M059J (cell line): ENCODE results near the gene GOLGA8M. TPM values are rescaled to one million over a fixed set of nuclear protein-coding genes. Genes with fewer than 3 reads are reported as not detected.
A peak's percentile ranks its signal among the peaks of the same experiment; 100 is the strongest.
"Not testable (repeated sequence)": the region's sequence is repeated elsewhere in the genome, so short reads cannot be mapped to it uniquely, and the experiment has no call there.

Experiments
- DNase-seq: peaks from one replicate; pipeline ENCODE4 v3.0.0-alpha.2; 2012; ENCODE audit warnings: low read depth
- total RNA-seq: library from RNA; depleted of rRNA; stranded (reverse); fragments of >200 nt; shearing (Covaris generic); gene quantifications from 2 replicates; pipeline ENCODE4 v1.2.3, GENCODE V29; 2014; rRNA removed

The GOLGA8M gene, protein sequence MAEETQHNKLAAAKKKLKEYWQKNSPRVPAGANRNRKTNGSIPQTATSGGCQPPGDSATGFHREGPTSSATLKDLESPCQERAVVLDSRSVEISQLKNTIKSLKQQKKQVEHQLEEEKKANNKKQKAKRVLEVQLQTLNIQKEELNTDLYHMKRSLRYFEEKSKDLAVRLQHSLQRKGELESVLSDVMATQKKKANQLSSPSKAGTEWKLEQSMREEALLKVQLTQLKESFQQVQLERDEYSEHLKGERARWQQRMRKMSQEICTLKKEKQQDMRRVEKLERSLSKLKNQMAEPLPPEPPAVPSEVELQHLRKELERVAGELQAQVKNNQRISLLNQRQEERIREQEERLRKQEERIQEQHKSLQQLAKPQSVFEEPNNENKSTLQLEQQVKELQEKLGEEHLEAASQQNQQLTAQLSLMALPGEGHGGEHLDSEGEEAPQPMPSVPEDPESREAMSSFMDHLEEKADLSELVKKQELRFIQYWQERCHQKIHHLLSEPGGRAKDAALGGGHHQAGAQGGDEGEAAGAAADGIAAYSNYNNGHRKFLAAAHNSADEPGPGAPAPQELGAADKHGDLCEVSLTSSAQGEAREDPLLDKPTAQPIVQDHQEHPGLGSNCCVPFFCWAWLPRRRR
- not detected in 2 replicates for total RNA-seq

- not testable (repeated sequence) for DNase-seq
Measured at GRCh38 chr15:28712270-28712669, at the start of gene GOLGA8M. TSS of gene GOLGA8M (minus strand) at chr15:28712421. CDS start at chr15:28712323, 98 bp downstream.

GRCh38 chr15:28742890-28743289 lies 30.7 kb upstream of the GOLGA8M start:
- not testable (repeated sequence) for DNase-seq

DNA sequence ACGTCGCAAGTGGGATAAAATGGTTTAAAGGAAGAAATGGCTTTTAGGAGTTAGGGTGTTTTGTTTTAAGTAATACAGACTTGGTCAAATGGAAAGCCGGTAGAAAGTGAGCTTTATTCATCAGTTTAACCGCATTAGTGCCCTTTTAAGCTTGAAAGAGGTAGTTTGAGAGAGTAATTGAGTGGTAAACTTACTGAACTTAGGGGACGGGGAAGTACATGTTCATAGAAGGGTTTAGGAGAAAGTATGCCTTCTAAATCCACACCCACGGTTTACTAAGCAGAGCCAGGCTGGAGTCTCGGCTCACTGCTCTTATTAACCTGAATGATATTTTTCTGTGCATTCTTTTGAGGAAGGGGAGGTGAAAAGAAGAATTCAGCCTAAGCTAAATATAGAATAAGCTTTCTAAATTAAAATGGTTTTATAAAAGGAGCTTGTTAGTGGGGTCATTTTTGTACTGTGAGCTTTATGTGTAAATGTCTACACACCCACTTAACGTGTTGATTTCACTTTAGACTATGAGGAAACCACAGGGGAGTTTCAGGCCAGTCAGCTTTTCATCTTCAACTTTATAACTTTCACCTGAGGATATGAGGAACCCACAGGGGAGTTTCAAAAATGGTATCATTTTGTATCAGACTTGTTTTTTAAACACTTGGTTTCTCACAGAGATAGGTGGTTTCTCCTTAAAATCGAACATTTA lies 26.5 kb upstream of the GOLGA8M start:
- DNase-seq: not testable (repeated sequence)

- not testable (repeated sequence) for DNase-seq
Measured at GRCh38 chr15:28738200-28738561, 26.0 kb upstream of the GOLGA8M start.

DNA sequence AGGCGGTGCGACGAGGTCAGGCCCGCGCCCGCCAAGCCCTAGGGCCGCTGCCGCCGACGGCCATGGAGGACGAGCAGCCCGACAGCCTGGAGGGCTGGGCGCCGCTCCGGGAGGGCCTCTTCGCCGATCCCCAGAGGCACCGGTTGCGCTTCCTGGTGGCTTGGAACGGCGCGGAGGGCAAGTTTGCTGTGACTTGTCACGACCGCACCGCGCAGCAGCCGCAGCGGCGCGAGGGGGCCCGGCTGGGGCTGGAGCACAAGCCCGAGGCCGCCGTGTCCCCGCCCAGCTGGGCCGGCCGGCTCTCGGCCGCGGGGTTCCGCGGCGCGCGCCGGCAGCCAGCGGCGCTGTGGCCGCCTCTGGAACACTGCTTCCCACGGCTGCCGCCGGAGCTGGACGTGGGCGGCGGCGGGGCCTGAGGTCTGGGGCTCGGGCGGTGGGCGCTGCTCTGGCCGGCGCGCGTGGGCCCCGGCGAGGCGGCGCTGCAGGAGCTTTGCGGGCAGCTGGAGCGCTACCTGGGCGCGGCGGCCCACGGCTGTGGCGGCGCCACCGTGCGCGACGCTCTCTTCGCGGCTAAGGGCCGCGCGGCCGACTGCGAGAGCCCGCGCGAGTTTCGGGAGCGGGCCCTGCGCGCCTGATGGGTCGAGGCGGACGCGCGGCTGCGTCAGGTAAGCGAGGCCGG lies 25.4 kb upstream of the GOLGA8M start:
- not testable (repeated sequence) for DNase-seq

DNA sequence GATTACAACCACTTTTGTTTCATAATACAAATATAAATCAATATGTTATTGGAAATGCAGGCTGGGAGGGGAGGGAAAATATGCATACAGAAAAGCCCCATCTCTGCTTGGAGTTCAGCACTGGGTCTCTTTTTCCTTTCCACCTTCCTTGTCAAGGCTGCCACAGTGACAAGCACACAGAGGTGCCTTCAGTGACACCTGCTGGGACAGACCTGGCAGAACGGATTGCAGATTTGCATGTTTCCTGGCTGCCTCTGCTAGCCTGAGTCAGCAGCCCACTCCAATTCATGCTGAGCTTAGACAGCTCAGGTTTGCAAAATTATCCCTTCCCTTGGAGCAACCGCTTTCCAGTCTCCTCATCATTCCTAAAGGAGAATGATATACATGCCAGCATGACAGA lies 15.8 kb upstream of the GOLGA8M start:
- DNase-seq: peak; percentile 22

DNA sequence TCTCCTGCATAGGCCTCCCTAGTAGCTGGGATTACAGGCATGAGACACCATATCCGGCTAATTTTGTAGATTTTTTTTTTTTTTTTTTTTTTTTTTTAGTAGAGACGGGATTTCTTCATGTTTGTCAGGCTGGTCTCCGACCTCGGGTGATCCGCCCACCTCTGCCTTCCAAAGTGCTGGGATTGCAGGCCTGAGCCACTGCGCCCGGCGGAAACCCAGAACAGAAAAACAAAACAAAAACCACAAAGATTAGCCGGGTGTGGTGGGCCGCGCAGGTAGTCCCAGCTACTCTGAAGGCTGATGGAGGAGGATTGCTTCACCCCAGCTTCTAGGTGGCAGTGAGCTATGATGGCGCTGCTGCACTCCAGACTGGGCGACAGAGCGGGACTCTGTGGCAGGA lies 14.8 kb upstream of the GOLGA8M start:
- DNase-seq: not testable (repeated sequence)

- no peak for DNase-seq
Measured at GRCh38 chr15:28726102-28726501, 13.9 kb upstream of the GOLGA8M start.

DNA sequence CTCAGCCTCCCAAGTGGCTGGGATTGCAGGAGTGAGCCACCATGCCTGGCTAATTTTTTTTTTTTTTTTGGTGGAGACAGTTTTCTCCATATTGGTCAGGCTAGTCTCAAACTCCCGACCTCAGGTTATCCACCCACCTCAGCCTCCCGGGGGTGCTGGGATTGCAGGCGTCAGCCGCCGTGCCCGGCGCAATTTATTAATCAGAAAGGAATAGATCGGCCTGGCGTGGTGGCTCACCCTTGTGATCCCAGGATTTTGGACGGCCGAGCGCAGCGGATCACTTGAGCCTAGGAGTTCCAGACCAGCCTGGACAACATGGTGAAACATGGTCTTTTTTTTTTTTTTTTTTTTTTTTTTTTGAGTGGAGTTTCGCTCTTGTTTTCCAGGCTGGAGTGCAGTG lies 13.3 kb upstream of the GOLGA8M start:
- DNase-seq: no peak

DNA sequence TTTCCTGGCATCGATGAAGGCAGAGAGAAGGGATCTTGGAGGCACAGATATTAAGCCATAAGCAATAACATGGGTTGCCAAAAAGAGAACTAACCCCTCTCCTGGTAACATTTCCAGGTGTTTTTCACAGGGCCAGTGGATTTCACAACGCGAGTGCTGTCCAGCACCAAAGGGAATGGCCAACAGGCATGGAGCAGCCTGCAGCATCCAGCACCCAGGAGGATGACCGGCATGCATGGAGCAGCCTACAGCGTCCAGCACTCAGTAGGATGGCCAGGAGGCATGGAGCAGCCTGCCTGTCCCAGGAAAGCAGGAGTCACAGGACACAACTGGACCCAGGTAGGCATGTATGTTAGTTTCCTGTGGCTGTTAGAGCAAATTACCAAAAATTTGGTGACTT lies 11.8 kb upstream of the GOLGA8M start:
- not testable (repeated sequence) for DNase-seq

GRCh38 chr15:28719626-28720025 lies 7.4 kb upstream of the GOLGA8M start:
- DNase-seq: not testable (repeated sequence)

- not testable (repeated sequence) for DNase-seq
Measured at GRCh38 chr15:28718576-28718975, 6.4 kb upstream of the GOLGA8M start.

DNA sequence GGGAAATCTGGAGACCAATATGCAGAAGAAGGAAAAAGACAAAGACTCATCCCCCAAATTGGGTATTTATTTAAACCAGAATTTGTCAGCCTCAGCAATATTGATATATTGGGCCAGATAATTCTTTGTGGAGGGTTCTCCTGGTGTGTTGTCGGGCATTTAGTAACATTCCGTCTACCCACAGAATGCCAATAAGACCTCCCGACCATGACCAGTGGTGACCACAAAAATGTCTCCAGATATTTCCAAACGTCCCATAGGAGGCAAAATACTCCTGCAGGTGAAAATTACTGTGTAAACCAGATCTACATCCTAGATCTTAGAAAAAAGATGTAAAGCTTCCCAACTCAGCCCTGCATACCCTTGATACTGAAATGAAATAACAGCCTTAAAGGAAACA lies 2.0 kb upstream of the GOLGA8M start:
- DNase-seq: not testable (repeated sequence)

DNA sequence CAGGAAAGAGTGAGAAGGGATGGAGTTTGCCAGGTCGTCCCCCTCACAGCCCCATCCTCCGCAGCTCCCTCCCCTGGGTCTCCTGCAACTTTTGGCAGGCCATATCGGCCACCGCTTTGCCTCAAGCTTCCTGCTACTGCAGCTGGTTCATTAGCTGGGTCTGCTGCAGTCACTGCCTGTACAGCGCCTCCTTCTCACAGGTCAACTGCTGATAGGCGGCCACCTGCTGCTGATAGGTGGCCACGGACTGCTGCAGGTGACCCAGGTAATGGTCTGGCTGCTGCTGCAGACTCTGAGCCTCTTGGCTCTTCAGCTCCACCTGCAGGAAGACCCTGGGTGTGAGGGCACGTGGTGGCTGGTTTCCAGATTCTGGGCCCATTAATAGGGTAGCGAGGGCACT lies 8.3 kb downstream of the GOLGA8M start:
- DNase-seq: not testable (repeated sequence)

GRCh38 chr15:28702427-28702826 lies 9.8 kb downstream of the GOLGA8M start:
- DNase-seq: not testable (repeated sequence)

- peak; percentile 0 for DNase-seq
Measured at GRCh38 chr15:28694006-28694751, 18.0 kb downstream of the GOLGA8M start.

DNA sequence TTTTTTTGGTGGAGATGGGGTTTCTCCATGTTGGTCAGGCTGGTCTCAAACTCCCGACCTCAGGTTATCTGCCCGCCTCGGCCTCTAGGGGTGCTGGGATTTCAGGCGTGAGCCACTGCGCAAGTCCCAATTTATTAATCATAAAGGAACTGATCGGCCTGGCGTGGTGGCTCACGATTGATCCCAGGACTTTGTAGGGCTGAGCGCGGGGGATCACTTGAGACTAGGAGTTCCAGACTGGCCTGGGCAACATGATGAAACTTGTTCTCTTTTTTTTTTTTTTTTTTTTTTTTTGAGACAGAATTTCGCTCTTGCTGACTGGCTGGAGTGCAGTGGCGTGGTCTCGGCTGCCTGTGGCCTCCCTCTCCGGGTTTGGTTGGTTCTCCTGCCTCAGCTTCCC lies 19.2 kb downstream of the GOLGA8M start:
- not testable (repeated sequence) for DNase-seq

GRCh38 chr15:28673533-28673932 lies 38.7 kb downstream of the GOLGA8M start:
- DNase-seq: not testable (repeated sequence)

- not testable (repeated sequence) for DNase-seq
Measured at GRCh38 chr15:28672122-28672521, 40.1 kb downstream of the GOLGA8M start.

DNA sequence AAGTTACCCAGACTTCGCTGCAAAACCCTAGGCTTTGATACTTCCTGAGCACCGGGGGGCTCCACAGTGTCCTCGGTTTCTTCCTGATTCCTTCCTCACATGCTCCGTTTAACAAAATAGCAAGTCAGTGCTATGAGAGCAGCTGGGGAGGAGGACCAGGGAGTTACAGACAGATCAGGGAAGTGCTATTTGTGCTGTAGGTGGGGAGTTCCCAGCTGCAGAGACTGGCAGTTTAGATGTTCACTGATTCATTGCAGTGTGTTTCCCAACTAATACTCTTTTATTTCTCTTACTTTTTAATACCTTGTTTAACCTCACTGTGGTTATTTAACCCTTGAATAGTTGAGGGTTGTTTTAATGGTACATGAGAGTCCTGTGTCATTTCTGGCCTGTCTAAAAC lies 45.8 kb downstream of the GOLGA8M start:
- DNase-seq: not testable (repeated sequence)

- DNase-seq: not testable (repeated sequence)
Measured at GRCh38 chr15:28664575-28664974, 47.6 kb downstream of the GOLGA8M start.
